Stomach (tissue), 9 donors: Measurements from ENCODE around the gene MYO1H. TPM values are rescaled to one million over a fixed set of nuclear protein-coding genes. Genes with fewer than 3 reads are reported as not detected.
A peak's percentile ranks its signal among the peaks of the same experiment; 100 is the strongest.
"Not testable (repeated sequence)": the region's sequence is repeated elsewhere in the genome, so short reads cannot be mapped to it uniquely, and the experiment has no call there.

ENCODE experiments used
- DNase-seq, 2 donors: peaks; one replicate each; pipeline versions ENCODE4 v3.0.0 to v3.0.0-alpha.2; 2013 to 2019
- H3K27ac ChIP-seq, 5 donors: fragments of 200-600 bp in 4 of 5; sonication (generic) in 4 of 5; one replicate each; pipeline ENCODE4 v1.5.1; 2013 to 2019; ENCODE audit warnings: mild to moderate bottlenecking in 1 of 5, moderate library complexity in 1 of 5
- H3K27me3 ChIP-seq, 3 donors: fragments of 200-600 bp; sonication (generic); one replicate each; pipeline ENCODE4 v1.5.1; 2017 to 2019; ENCODE audit warnings: mixed run types in 1 of 3
- H3K36me3 ChIP-seq, 4 donors: fragments of 200-600 bp; sonication (generic); 1 replicate in 3 of 4; 2 replicates in 1 of 4; pipeline ENCODE4 v1.5.1; 2016 to 2019
- H3K4me1 ChIP-seq, 4 donors: fragments of 200-600 bp; sonication (generic); one replicate each; pipeline ENCODE4 v1.5.1; 2016 to 2019
- H3K4me3 ChIP-seq, 4 donors: fragments of 200-600 bp; sonication (generic) in 3 of 4; one replicate each; pipeline ENCODE4 v1.5.1; 2016 to 2019; ENCODE audit warnings: mild to moderate bottlenecking in 1 of 4
- H3K9me3 ChIP-seq, 4 donors: fragments of 200-600 bp; sonication (generic); one replicate each; pipeline ENCODE4 v1.5.1; 2016 to 2019
- EP300 ChIP-seq: sonication (generic); formaldehyde crosslinking; IDR thresholded peaks from one replicate; pipeline ENCODE4 v1.6.1; 2017; ENCODE audit warnings: antibody characterized with exemption
- POLR2A ChIP-seq, 4 donors: fragments of 450-650 bp; IDR thresholded peaks; one replicate each; pipeline ENCODE4 v1.6.1; 2016; ENCODE audit warnings: antibody characterized with exemption in 4 of 4, control low read depth in 2 of 4, mild to moderate bottlenecking in 1 of 4, moderate library complexity in 1 of 4
- POLR2AphosphoS5 ChIP-seq, 3 donors: sonication (generic); formaldehyde crosslinking; IDR thresholded peaks; one replicate each; pipeline ENCODE4 v1.6.1; 2016; ENCODE audit warnings: antibody characterized with exemption in 3 of 3
- WGBS, 5 donors: extraction: QIAGEN DNeasy Blood & Tissue Kit in 3 of 5; methylation state at CpG; one replicate each; pipeline versions ENCODE4 v1.1.5 to v1.1.7; 2013 to 2018; 5-methylcytosine and 5-hydroxymethylcytosine counted together
- intact Hi-C: fragments of 100-400 bp; cut with DNase I; formaldehyde crosslinking; loops from one replicate; pipeline ENCODE4 v1.15.1; 2023; ENCODE audit warnings: low total_unique reads
- polyA plus RNA-seq, 3 donors: library from polyadenylated mRNA; stranded (reverse); fragments of 200-250 nt; gene quantifications; one replicate each; pipeline ENCODE4 v1.2.3, GENCODE V29; 2013
- total RNA-seq, 5 donors: library from RNA; depleted of rRNA; stranded (reverse); fragments of >200 nt; gene quantifications; one replicate each; pipeline versions ENCODE4 v1.1.0 to v1.2.3, GENCODE V29; 2014 to 2016
- TF ChIP-seq, protein P1 (sequence below), 7 experiments: fragments of 450-650 bp in 4 of 7; fragments of 200-600 bp in 3 of 7; sonication (generic) in 3 of 7; IDR thresholded peaks; one replicate each; pipeline ENCODE4 v1.5.1; 2016 to 2019; ENCODE audit warnings: antibody characterized with exemption in 7 of 7, control low read depth in 2 of 7, mild to moderate bottlenecking in 1 of 7
- donor health status: healthy with polysubstance abuse.
- donor health status: Bipolar disorder and iron deficiency.
- donor health status: healthy.

MYO1H gene
- total and polyA plus RNA-seq, 8 donors: 0.08 TPM; not detected in 7

DNA sequence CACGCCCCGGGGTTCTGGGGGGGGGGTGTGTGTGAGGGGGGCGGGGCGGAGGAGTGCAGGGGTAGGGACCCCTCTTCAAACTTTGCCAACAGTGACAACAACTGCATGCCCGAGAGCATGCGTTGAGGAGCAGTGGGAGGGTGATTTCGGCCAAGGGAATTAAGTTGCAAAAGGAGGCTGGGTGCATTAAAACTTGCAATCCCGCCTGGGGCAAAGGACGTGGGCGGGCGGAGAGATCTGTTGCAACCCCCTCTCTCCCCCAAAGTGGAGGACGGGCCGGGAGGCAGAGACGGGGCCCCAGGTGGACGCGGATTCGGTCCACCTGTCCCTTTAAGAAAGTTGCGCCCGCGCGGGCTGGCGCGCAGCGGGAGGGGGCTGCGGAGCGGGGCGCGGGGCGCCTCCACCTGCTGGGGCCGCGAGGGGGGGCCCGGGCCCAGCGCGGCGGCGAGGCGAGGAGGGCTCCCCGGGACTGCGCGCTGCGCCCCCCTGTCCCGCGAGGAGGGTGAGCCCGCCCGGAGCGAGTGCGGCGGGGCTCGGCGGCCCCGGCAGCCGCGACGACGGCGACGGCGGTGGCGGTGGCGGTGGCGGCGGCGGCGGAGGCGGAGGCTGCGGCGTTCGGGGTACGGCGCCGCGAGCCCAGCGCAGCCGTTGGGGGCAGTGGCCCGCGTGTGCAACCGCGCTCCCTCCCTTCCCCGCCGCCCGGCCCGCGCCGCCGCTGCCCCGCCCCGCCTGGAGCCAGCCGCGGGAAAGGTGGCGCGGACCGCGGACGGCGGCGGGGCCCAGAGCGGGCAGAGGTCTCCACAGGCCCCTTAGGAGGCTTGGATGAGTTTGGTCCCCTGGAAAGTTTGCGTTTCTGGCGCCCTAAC lies 38.1 kb upstream of the MYO1H start:
- no peaks in the 10 kb centered on the region for H3K36me3 ChIP-seq
- peaks cover 23 to 38% (median 27%) of the 10 kb centered on the region in 4 donors for H3K4me1 ChIP-seq
- H3K9me3 ChIP-seq: no peaks in the 10 kb centered on the region
- intact Hi-C loops: no loop called here
- 0 to 6% (median 1%) methylated on average over 23 to 99 of the region's 99 CpGs for WGBS, 5 donors
- TF ChIP-seq EP300 (no peak), POLR2A (IDR thresholded peaks at IDR 0.05) (no peak), POLR2AphosphoS5 (IDR thresholded peaks at IDR 0.05) (no peak)
- TF ChIP-seq, protein P1, sequence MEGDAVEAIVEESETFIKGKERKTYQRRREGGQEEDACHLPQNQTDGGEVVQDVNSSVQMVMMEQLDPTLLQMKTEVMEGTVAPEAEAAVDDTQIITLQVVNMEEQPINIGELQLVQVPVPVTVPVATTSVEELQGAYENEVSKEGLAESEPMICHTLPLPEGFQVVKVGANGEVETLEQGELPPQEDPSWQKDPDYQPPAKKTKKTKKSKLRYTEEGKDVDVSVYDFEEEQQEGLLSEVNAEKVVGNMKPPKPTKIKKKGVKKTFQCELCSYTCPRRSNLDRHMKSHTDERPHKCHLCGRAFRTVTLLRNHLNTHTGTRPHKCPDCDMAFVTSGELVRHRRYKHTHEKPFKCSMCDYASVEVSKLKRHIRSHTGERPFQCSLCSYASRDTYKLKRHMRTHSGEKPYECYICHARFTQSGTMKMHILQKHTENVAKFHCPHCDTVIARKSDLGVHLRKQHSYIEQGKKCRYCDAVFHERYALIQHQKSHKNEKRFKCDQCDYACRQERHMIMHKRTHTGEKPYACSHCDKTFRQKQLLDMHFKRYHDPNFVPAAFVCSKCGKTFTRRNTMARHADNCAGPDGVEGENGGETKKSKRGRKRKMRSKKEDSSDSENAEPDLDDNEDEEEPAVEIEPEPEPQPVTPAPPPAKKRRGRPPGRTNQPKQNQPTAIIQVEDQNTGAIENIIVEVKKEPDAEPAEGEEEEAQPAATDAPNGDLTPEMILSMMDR (IDR thresholded peaks at IDR 0.05): no peak
- H3K27ac ChIP-seq: no peak overlapping the region
- peak in 1 of 2 donors; percentile 46 for DNase-seq
- peak overlapping the region; percentile 43 to 54 (median 48) for H3K4me3 ChIP-seq
- H3K27me3 ChIP-seq: peaks cover 4 to 82% (median 57%) of the 10 kb centered on the region in 3 donors

DNA sequence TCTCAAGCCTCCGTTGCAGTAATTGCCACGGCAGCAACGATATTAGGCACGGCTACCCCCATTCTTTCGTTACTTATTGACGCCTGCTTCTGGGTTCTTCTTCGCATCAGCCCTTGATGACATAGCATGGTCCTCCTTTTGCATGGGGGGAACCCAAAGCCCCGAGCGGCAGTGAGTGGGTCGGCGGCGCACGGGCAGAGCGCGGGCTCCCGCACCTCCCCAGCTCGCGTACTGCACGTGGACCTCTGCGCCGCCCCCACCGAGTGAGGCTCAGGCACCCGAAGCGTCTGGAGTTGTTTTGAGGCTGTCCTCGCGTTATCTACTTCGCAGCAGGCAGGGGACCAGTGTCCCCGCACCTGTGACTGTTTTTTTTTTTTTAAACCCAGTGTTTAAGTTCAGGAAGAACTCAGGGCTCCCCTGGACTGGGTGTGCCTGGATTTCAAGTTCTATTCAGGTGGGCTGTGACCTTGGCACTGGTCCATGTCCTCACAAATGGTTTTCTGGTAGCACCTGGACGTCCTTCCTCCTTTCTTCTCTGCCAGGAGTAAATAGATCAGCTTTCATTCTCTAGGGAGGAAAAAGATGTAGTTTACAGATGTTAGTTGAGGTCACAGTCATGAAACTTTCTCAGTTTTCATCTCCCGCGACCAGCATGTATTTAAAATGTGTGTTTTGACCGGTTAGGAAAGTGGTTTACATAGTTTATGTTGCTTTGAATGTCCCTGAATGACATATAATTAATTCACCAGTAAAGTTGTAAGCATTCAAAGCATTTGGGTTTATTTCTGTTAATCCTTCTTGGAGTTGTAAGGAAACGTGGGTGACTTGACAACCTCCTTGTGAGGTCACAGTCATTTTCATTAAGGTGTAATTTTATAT lies 37.2 kb upstream of the MYO1H start:
- intact Hi-C loops: no loop called here
- Histone ChIP-seq H3K27me3 (peaks cover 4 to 78% (median 48%) of the 10 kb centered on the region in 3 donors), H3K27ac (no peak overlapping the region), H3K4me1 (peaks cover 23 to 38% (median 27%) of the 10 kb centered on the region in 4 donors), H3K4me3 (peak overlapping the region; percentile 43 to 54 (median 48)), H3K36me3 (no peaks in the 10 kb centered on the region), H3K9me3 (no peaks in the 10 kb centered on the region)
- 5 to 8% (median 5%) methylated on average over 26 to 33 of the region's 33 CpGs for WGBS, 5 donors
- peak in 1 of 2 donors; percentile 46 for DNase-seq
- TF ChIP-seq, protein P1 (IDR thresholded peaks at IDR 0.05): no peak
- TF ChIP-seq POLR2AphosphoS5 (IDR thresholded peaks at IDR 0.05) (no peak), POLR2A (IDR thresholded peaks at IDR 0.05) (no peak), EP300 (no peak)

DNA sequence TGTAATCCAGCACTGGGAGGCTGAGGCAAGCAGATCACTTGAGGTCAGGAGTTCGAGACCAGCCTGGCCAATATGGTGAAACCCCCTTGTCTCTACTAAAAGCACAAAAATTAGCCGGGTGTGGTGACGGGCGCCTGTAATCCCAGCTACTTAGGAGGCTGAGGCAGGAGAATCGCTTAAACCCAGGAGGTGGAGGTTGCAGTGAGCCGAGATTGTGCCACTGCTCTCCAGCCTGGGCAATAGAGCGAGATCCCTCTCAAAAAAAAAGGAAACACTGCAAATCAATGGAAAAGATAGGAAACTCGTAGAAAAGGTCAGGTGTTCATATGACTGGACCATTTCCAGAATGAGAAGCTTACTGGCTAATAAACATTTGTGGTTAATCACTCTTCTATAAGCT lies 26.4 kb upstream of the MYO1H start:
- H3K27me3 ChIP-seq: peaks cover 0 to 52% (median 0%) of the 10 kb centered on the region in 3 donors
- DNase-seq, H3K9me3 ChIP-seq, H3K4me3 ChIP-seq, H3K36me3 ChIP-seq, H3K27ac ChIP-seq, H3K4me1 ChIP-seq, intact Hi-C loops: not testable (repeated sequence)
- WGBS, 5 donors: 77 to 89% (median 84%) methylated on average over 8 of the region's 8 CpGs

DNA sequence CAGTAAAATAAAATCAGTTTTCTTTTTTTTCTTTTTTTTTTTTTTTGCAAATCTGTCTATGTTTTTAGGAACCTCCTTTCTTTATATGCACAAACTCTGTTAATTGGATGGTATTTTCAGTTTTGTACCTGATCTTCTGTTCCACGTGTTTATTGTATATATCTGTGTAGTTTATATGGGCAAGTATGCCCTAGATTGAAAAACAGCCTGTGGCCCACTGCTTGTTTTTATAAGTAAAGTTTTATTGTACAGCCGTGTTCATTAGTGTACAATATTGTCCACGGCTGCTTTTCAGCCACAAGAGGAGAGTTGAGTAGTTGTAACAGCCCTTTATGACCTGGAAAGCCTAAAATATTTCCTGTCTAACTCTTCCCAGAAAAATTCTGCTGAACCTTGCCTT lies 18.7 kb upstream of the MYO1H start:
- TF ChIP-seq POLR2AphosphoS5 (IDR thresholded peaks at IDR 0.05) (no peak), POLR2A (IDR thresholded peaks at IDR 0.05) (no peak), EP300 (no peak)
- TF ChIP-seq, protein P1 (IDR thresholded peaks at IDR 0.05): no peak
- peaks cover 0 to 13% (median 0%) of the 10 kb centered on the region in 3 donors for H3K27me3 ChIP-seq
- 82 to 93% (median 89%) methylated on average over 3 of the region's 3 CpGs for WGBS, 5 donors
- DNase-seq: no peak
- no peak overlapping the region for H3K27ac ChIP-seq
- no peak overlapping the region for H3K4me3 ChIP-seq
- no peaks in the 10 kb centered on the region for H3K36me3 ChIP-seq
- intact Hi-C loops: no loop called here
- H3K4me1 ChIP-seq: peaks cover 0 to 7% (median 0%) of the 10 kb centered on the region in 4 donors
- no peaks in the 10 kb centered on the region for H3K9me3 ChIP-seq
